ENCODE measurements around the gene MLANA.
"Not testable (repeated sequence)": the region's sequence is repeated elsewhere in the genome, so short reads cannot be mapped to it uniquely, and the experiment has no call there.

The MLANA gene

DNA sequence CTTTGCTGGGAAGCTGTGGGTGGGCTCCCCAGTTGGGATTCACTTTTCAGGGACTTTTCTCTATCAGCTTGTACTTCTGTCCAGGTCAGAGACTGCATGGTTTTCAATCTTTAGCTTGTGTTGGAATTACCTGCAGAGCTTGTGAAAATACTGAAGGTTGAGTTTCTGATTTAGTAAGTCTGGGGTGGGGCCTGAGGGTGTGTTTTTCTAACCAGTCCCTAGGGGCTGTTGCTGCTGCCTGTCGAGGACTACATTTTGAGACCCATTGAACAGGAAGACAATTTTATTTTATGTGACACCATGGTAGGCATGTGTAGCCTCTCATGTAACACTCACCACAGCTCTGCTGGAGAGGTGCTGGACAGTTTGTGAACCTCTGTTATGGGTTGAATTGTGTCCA lies 14.7 kb upstream of the MLANA start:
- no peak for DNase-seq (ENCODE audit: low read depth)

GRCh38 chr9:5876711-5877110 lies 14.0 kb upstream of the MLANA start:
- no peak for TF ChIP-seq CTCF (conservative IDR thresholded peaks at IDR 0.05; ENCODE audit: low read length)
- H3K4me3 ChIP-seq (ENCODE audit: low read length), result no peak overlapping the region
- DNase-seq (ENCODE audit: low read depth), result no peak

More for the DNA sequence above, 14.7 kb upstream of the MLANA start:
- H3K4me3 ChIP-seq (ENCODE audit: low read length), result no peak overlapping the region
- no peak for TF ChIP-seq CTCF (conservative IDR thresholded peaks at IDR 0.05; ENCODE audit: low read length)

- DNase-seq (ENCODE audit: low read depth), result peak; percentile 72
- H3K4me3 ChIP-seq (ENCODE audit: low read length), result no peak overlapping the region
- TF ChIP-seq CTCF (conservative IDR thresholded peaks at IDR 0.05; ENCODE audit: low read length), result no peak
Measured at GRCh38 chr9:5879419-5880181, 11.1 kb upstream of the MLANA start.

DNA sequence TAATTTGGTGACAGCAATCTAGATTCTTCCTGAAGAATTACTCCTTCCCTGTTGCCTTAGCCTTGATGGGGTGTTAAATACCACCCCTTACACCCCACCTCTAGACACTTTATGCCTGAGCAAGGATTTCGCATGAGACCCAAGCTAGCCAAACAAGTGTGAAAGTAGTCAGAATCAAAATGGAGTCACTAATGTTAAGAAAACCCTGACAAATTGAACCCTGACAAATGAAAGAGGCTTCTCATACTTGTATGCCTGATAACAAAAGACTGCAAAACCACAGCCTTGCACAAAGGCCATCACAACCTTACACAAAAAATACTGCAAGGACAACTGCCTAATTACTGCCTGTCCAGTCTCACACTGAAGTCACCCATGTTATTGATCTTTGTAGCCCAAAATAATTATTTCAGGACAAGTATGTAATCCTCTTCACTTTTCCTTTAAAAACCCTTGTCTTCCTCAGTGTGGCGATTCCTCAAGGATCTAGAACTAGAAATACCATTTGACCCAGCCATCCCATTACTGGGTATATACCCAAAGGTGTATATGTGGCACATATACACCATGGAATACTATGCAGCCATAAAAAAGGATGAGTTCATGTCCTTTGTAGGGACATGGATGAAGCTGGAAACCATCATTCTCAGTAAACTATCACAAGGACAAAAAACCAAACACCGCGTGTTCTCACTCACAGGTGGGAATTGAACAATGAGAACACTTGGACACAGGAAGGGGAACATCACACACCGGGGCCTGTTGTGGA lies 8.3 kb upstream of the MLANA start:
- H3K4me3 ChIP-seq (ENCODE audit: low read length); DNase-seq (ENCODE audit: low read depth): not testable (repeated sequence)

DNA sequence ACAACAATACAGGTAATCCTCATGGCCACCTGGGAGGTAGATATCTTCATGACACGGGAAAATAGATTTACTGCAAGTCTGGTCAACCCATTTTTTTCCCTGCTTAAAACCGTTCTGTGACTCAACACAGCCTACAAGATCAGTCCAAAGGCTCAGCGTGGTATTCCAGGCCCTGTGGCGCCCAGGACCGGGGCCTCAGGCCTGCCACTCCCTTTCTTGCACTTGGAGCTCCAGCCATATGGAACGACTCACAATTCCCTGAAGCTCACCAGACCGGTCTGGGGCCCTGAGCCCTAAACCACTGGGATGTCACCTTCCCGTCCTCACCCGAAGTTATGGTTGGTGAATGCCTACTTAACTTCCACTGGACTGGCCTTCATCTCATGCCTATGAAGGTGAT lies 6.5 kb upstream of the MLANA start:
- no peak for DNase-seq (ENCODE audit: low read depth)
- H3K4me3 ChIP-seq (ENCODE audit: low read length), result no peak overlapping the region
- no peak for TF ChIP-seq CTCF (conservative IDR thresholded peaks at IDR 0.05; ENCODE audit: low read length)

DNA sequence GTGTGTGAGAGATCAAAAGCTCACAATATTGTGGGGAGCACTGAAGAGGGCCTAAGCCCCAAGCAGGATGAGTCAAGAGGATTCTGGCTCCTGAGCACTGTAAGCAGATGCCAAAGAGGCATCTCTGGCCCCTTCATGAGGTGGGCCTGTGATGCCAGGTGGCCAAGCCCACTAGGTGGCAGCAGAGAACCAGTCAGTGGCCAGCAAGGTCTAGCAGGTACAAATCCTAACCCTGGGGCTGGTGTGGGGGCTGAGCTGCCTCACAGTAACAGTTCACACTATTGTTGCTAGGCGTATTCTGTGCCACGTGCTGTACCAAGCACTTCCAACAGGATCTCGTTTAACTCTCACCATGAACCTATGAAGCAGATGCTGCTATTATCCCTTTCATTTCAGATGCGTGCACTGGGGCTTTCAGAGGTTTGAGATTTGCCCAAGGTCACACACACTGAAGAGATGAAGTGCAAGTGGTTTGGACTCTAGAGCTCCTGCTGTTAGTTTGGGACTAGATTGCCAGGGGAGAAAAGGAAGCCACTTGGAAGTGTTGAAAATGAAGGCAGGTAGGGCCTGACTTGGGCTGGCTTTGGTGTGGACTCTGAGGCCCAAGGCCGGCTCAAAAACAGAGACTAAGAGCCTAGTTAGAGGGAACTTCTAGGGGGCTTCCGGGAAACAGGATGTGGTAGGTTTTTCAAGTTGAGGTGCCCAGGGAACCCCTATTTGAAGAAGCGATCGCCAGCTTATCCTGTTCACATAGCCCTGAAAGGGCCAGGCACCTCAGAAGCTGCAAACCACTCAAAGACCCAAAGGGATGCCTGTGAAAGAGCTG lies 4.4 kb upstream of the MLANA start:
- peak; percentile 53 for DNase-seq (ENCODE audit: low read depth)

More for the DNA sequence above, 4.4 kb upstream of the MLANA start:
- H3K4me3 ChIP-seq (ENCODE audit: low read length), result no peak overlapping the region
- TF ChIP-seq CTCF (conservative IDR thresholded peaks at IDR 0.05; ENCODE audit: low read length), result peak; percentile 89

Data from AG10803 (cell line).